ENCODE results near the gene SCAANT1.

The SCAANT1 gene

DNA sequence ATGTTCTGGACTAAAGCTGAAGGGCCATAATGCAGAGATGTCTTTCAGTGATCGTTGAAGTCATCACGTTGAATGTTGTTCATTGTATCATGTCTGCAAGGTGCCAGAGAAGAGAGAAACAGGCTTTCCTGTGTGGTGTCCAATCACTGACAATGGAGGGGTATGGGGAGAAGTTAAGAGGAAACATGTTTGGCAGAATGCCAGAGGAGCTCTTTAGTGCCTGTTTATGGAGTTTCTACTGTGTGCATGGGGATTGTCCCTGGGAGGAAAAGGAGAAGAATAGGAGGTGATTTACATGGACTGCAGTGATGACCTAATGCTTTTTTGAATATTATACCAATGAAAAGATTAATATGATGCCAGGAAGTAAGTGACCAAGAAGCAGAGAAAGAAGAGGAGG is 11.7 kb downstream of the SCAANT1 start:
- no peak for DNase-seq (ENCODE audit: low spot score)

- DNase-seq (ENCODE audit: low spot score): no peak
These were observed 12.2 kb downstream of the SCAANT1 start for GRCh38 chr3:63900010-63900409.

GRCh38 chr3:63896332-63897030 is 15.7 kb downstream of the SCAANT1 start:
- no peak for DNase-seq (ENCODE audit: low spot score)

GRCh38 chr3:63895422-63896189 is 16.6 kb downstream of the SCAANT1 start:
- no peak for DNase-seq (ENCODE audit: low spot score)

- DNase-seq (ENCODE audit: low spot score): no peak
These were observed 19.3 kb downstream of the SCAANT1 start for GRCh38 chr3:63892773-63893352.

DNA sequence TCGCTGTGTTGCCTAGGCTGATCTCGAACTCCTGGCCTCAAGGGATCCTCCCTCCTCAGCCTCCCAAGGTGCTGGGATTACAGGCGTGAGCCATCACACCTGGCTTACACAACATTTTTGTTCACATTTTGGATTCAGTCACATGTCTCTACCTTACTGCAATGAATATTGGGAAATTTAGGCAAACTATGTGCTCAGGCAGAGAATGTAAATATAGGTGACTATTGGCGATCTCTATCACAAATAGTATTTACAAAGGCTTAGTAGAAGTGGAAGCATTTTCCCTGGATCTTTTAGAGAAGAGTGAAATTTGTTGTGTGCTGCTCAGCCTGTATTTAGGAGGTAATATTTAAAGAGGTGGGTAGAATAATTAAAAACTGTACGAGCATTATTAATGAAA is 20.7 kb downstream of the SCAANT1 start:
- no peak for DNase-seq (ENCODE audit: low spot score)

DNA sequence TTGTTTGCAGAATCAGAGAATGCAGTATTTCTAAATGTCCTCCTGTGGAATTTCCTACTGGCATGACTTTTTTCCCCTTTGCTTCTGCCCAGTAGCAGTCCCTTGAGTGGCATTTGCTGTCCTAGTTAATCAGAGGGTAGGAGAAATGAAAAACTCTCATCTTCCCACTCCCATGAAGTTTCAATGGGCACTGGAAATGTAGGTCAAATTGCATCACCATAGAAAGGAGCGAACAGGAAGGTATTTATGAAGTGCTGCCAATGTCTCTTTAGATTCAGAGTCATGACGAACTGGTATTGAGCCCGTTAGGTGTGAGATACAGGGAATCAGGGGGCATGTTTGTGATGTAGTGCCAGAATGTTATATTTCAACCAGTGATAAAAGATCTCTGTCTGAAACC is 25.3 kb downstream of the SCAANT1 start:
- no peak for DNase-seq (ENCODE audit: low spot score)

- DNase-seq (ENCODE audit: low spot score): no peak
These were observed 31.5 kb downstream of the SCAANT1 start for GRCh38 chr3:63880653-63881052.

DNA sequence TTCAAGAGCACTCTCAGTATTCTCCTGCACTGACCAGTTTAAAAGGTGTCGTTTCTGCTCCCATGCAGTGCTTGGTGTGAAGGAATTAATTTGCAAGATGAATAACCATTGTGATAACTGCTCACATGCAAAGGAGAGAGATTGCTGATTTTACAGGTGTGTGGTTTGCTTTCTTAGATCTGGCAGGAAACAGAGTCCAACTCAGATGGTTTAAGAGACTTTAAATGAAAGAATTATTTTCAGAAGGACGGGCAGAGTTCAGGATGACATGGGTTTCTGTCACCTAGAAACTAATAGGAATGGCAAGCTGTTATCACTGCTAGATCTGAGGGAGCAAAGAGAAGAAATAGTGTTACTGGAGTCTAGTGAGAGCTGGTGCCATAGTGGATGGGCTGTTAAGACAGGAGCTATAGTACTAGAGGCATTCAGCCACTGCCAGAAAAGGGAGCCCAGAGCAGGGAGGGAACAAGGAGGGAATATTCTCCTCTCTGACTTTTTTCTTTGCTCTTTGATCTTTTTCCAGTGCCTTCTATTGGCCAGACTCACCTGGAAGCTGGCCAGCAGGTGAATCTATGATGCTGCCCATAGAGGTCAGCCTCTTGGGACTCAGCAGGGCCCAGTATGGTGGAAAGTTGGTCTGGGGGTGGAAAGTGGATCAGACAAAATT is 33.7 kb downstream of the SCAANT1 start:
- no peak for DNase-seq (ENCODE audit: low spot score)

GRCh38 chr3:63877737-63878393 is 34.3 kb downstream of the SCAANT1 start:
- no peak for DNase-seq (ENCODE audit: low spot score)

DNA sequence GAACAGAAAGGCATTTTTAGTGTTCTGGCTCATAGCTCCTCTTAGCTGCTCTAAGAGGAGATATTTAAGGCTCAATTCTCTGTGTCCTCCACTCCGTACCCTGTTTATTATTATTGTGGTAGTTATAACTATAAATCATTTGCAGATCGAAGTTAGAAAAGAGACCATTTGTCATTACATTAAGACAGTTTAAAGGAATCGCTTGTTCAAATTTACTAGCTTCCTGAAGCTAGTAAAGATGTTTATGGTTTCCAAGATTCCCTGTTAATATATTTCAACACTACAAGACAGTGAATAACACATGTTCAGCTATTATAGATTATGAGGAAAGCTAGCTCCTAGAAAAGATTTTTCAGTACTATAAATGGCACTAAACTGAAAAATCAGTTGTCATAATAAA is 35.9 kb downstream of the SCAANT1 start:
- no peak for DNase-seq (ENCODE audit: low spot score)

- DNase-seq (ENCODE audit: low spot score): no peak
These were observed 36.7 kb downstream of the SCAANT1 start for GRCh38 chr3:63875510-63875909.

DNA sequence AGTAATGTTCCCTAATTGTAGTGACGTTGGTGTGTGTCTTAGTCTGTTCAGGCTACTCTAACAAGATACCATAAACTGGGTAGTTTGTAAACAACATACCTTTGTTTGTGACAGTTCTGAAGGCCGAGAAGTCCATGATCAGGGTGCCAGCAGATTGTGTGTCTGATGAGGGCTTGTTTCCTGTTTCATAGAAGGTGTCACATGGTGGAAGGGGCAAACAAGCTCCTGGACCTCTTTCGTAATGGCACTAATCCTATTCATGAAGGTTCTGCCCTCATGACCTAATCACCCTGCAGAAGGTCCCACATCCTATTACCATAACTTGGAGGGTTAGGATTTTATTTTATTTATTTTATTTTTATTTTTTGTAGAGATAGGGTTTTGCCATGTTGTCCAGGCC is 37.4 kb downstream of the SCAANT1 start:
- no peak for DNase-seq (ENCODE audit: low spot score)

DNA sequence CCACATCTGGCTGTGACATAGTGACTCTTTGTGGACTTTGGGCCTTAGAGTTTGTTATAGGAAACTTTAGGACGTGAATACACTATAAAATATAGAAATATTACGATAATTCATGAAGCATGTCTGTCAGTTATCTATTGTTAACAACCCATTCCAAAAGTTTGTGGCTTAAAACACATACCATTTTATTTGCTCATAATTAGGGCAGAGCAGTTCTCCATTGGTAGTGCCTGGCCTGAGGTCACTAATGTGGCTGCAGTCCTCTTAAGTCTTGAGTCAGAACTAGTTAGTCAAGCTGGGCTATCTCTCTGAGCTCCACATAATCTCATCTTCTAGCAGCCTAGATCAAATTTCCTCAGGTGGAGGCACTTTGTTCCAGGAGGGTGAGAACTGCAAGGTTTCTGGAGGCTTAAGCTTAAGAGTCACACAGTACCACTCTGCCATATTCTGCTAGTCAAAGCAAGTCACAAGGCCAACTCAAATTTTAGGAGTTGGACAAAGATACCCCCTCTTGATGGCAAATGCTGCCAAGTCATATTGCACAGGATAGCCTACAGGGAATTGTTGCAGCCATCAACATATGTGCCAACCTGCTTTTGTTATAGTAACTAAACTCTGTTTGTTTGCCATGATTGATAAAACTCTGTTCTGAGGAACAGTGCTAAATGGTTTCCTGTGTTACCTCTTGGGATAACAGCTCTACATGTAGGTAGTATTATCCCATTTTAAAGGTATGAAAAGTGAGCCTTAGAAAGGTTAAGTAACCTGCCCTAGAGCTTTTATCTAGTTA is 39.9 kb downstream of the SCAANT1 start:
- DNase-seq (ENCODE audit: low spot score): no peak

GRCh38 chr3:63870615-63871005 is 41.6 kb downstream of the SCAANT1 start:
- DNase-seq (ENCODE audit: low spot score): no peak

GRCh38 chr3:63869940-63870614 is 42.1 kb downstream of the SCAANT1 start:
- DNase-seq (ENCODE audit: low spot score): no peak

GRCh38 chr3:63867225-63867624 is 45.0 kb downstream of the SCAANT1 start:
- no peak for DNase-seq (ENCODE audit: low spot score)

- DNase-seq (ENCODE audit: low spot score): no peak
These were observed 47.2 kb downstream of the SCAANT1 start for GRCh38 chr3:63864965-63865327.

- peak; percentile 57 for DNase-seq (ENCODE audit: low spot score)
These were observed 47.9 kb downstream of the SCAANT1 start for GRCh38 chr3:63864008-63864964.
